ENCODE measurements around the gene NEK10. TPM values are rescaled to one million over a fixed set of nuclear protein-coding genes. Genes with fewer than 3 reads are reported as not detected.

NEK10 gene
- total RNA-seq, 2 donors from 2014 or later, result 0.65 to 1.5 TPM

DNA sequence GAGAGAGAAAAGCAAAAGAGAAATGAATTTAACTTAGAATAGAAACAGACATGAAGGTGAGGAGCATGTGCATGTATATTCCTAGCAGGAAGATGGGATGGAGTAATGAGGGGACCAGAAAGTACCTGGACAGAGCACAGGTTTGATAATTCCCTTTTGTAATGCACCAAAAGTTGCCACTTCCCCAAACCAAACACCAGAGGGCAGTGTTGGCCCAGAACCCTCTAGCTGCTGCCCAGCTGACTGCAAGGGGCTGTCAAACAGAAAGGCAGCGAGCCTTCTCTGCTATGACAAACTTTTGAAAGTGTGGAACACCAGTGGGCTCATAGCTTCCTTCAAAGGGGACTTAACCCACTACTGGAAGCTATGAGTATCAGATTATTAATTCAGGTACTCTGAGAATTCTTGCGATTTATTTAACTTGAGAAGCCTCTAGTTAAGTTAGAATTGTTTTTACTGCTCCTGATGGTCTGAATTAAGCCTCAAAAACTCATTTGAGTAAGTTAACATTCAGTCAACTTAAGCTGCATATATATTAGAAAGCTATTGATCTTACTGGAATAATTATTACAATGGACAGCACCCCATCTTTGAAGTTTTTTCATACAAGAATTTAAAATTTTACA, 234.9 kb downstream of the NEK10 start:
- DNase-seq (ENCODE audit: low spot score), result no peak
- intact Hi-C loops (cut with DNase I), result loop anchor here in 1 of 2 donors (10.0 kb wide), 1 partner anchor 141 kb away; no protein-coding TSS in a partner anchor

DNA sequence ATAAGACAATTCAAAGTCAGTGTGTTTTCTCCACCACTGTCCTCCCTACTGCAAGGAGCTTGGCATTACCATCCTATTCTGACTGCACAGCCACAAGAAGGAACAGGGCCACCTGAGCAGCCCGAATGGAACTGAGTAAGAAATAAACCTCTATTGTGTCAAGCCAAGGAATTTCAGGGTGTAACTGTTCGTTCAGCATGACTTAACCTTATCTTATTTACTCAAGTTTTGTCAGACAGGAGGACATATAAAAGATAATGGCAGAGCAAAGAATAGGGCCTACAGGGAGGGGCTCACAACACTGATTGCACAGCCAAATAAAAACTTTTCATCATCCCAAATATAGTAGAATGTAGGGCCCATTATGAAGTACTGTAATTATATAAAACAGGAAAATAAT, 236.1 kb downstream of the NEK10 start:
- DNase-seq (ENCODE audit: low spot score), result no peak
- intact Hi-C loops (cut with DNase I), result loop anchor here in 1 of 2 donors (10.0 kb wide), 1 partner anchor 142 kb away; no protein-coding TSS in a partner anchor

DNA sequence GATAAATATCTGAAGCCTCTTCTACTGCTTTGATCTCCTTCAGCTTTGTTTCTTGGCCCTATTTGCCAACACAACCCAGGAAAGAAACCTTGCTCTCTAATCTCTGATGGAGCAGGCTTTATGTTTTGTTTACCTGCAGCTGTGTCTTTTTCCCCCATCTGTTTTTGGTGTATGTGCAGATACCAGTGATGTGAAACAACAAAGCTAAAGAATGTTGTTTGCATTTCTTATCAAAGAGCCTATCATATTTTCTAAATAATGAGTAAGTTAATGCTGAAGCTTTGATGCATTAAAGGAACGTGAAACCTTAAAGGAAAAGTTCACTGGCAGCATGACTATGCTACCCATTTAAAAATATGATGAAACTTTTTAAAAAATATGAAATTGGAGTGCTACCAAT, 238.4 kb downstream of the NEK10 start:
- intact Hi-C loops (cut with DNase I), result loop anchor here in 1 of 2 donors (10.0 kb wide), 1 partner anchor 144 kb away; no protein-coding TSS in a partner anchor
- DNase-seq (ENCODE audit: low spot score), result no peak

DNA sequence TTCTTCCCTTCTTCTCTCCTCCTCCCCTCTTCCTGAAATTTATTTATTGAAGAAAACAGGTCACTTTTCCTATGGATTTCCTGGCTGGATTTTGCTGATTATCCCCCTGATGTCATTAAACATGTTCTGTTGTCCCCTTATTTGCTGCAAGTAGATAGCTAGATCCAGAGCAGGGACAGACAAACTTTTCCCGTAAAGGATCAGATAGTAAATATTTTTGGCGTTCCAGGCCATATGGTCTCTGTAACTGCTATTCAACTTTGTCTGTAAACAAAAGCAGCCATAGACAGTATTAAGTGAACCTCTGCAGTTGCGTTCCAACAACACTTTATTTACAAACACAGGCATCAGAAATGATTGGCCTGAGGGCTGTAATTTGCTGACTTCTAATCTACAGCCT, 241.3 kb downstream of the NEK10 start:
- intact Hi-C loops (cut with DNase I), result no loop called here
- DNase-seq (ENCODE audit: low spot score), result no peak

DNA sequence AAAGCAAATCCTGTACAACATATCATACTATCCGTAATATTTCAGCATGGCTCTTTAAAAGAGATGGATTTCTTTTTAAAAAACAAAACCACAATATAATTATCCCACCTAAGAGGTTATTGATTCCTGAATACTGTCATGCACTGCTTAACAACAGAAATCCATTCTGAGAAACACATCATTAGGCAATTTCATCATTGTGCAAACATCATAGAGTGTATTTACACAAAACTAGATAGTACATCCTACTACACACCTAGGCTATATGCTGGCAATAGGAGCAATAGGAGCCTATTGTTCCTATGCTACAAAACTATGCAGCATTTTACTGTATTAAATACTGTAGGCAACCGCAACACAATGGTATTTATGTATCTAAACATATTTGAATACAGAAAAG, 242.0 kb downstream of the NEK10 start:
- intact Hi-C loops (cut with DNase I), result no loop called here
- no peak for DNase-seq (ENCODE audit: low spot score)

DNA sequence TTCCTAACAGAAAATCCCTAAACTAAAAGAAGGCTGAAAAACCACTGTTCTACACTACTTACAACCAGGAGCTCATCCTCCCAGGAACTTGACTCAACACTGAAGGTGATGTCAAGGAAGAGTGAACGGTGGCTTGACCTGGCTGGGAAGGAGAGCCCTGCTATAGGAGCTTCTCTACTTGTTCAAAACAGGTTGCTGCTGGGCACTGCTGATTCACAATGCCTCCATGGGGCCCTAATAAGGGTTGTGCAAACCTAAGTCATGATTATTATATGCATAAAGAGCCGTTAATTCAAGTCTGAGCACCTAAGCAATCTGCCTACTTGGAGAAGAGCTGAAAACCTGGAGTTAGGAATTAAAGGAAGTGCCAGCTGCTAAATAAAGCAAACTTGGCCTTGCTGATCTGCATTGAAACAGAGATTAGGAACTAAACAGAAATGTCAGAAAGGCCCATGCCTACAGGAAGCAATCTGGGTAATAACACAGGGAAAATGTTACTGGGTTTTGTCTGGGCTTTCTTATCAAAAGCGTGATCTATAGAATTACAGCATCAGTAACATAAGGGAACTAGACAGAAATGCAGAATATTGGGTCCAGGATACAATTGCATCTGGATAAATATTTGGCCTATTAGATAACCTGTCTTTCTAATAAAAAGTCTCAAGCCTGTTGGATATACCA, 243.2 kb downstream of the NEK10 start:
- intact Hi-C loops (cut with DNase I), result no loop called here
- no peak for DNase-seq (ENCODE audit: low spot score)

DNA sequence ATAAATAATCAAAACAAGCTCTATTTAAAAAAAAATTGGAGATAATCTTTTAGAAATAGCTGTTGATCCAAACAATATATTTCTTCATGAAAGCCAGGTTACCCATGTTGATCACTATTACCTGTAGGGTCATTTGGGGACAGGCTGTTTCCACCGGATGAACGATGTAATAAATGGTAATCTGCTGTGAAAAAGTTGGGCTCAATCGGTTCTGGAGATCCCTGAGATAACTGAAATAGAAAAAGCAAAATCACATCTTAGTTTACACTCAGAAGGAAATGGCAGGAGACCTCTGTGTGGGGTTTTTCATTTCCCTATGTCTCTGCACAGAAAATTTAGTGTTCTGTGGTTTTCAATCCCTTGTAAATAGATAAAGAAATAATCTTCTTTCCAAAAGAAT, 249.5 kb downstream of the NEK10 start:
- DNase-seq (ENCODE audit: low spot score), result no peak
- intact Hi-C loops (cut with DNase I), result no loop called here

DNA sequence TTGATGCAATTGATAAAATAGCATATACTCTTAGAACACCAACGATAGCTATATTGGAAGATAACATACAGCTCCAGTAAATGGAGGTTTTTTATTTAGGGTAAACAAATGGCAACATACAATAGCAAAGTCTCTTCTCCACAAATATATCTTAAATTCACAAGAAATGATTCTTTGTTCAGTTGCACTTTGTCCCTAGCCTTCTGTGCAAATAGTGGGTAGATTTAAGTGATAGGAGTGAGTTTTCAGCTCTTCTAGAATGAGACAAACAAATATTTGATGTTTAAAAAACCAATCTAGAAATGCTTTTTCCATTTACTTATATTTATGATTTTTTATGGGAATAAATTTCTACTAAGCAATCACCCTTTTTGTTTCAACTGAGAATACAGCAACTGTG, 253.8 kb downstream of the NEK10 start:
- intact Hi-C loops (cut with DNase I), result no loop called here
- DNase-seq (ENCODE audit: low spot score), result no peak

DNA sequence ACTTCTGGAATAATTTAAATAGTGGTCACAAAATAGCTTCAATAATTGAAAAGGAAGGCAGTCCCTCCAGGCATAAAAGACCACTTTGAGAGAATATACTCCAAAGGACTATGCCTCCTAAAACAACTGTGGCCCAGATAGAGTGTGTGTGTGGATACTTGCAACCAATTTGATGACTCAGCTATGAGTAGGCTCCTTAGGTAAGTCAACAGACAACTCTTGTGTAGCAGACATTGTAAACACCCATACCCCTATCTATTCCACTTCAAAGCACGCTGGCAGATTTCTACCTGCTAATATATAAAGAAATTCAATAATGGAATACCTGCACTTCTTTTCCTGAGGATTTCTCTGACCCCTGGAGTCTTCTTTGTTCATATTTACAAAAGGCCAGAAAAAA, 254.5 kb downstream of the NEK10 start:
- no peak for DNase-seq (ENCODE audit: low spot score)
- intact Hi-C loops (cut with DNase I), result no loop called here

DNA sequence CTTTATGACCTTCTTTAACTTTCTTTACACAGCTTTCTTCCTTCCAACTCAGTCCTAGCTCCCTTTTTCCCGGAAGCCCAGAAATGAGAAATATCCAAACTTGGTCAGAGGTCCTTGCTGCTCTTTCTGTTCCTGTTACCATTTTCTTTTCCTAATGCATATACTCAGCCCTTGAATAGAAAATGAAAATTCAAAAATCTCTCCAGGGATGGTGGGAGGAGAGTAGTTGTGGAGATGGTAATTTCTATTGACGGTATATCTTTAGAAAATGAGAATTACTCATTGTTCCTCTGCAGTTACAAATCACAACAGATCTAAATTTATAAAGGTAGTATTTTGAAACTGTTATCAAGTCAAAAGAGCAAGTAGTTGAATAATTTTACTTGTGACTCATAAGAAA, 255.1 kb downstream of the NEK10 start:
- no peak for DNase-seq (ENCODE audit: low spot score)
- intact Hi-C loops (cut with DNase I), result no loop called here

DNA sequence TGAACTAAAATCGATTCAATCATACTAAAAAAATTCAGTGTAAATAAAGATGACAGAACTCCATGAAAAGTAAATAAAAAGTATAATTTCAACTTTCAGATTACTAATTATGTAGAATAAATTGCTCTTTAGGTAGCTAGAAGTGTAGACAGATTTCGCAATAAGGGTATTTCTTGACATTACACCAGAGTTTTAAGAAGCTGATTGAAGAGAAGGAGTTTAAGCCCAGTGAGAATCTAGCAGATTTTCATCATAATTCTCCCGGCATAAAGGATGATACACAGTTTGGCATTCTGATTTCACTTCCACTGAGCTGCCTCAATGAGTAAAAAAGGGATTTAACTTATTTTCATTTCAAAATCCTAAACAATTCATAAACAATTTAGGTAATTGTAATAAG, 259.2 kb downstream of the NEK10 start:
- DNase-seq (ENCODE audit: low spot score), result no peak
- intact Hi-C loops (cut with DNase I), result no loop called here

DNA sequence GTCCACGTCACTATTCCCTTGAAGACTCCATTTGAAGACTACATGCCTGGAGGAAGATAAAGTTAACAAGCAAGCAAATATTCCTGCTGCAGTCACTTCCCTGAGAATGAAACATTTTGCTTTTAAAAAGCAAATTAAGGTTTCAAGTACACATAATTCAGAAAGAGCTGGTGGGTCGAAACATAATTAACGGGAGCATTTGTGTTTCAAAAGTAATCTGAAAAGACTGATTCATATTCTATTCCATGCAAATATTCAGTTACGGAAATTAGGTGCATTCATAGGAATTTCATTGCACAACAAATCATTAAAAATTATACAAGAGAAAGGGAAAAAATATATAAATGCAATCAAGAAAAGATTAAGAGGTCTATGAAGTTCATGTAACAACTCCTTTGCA, 260.9 kb downstream of the NEK10 start:
- no peak for DNase-seq (ENCODE audit: low spot score)
- intact Hi-C loops (cut with DNase I), result no loop called here

DNA sequence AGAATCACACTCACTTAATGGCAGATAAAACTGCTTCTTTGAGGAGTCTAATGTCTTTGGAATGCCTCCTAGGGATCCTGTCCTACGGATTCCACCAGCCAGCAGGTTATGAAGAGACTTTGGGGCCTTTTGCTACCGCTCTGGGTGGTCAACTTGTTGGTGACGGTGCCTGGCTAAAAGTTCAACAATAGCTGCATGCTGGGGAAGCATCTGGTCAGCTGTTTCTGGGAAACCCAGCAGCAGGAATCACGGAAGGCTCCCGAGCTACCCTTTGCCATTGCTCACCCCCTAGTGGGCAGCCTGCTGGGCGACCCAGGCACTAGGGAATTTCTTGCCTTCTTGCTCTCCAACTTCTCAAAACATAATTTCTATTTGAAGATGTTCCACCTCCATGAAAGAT, 263.3 kb downstream of the NEK10 start:
- DNase-seq (ENCODE audit: low spot score), result no peak
- intact Hi-C loops (cut with DNase I), result no loop called here

DNA sequence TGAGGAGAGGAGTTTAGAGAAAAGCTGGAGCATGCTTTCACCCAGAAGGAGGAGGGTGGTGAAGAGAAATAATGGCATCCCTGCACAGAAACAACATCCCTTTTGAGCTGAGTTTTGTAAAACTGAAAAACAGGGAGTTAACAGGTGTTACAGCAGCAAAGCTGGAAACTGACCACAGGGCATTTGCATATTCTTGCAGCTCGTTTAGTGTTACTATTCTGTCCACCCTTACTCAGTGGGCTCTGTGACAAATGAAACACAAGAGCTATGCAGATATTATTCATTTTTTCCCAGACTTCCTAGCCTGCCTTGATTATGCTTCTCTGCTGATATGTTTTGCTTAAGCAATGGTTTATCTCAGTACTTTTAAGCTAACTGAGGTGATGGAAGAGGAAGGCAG, 272.0 kb downstream of the NEK10 start:
- intact Hi-C loops (cut with DNase I), result no loop called here
- DNase-seq (ENCODE audit: low spot score), result no peak

DNA sequence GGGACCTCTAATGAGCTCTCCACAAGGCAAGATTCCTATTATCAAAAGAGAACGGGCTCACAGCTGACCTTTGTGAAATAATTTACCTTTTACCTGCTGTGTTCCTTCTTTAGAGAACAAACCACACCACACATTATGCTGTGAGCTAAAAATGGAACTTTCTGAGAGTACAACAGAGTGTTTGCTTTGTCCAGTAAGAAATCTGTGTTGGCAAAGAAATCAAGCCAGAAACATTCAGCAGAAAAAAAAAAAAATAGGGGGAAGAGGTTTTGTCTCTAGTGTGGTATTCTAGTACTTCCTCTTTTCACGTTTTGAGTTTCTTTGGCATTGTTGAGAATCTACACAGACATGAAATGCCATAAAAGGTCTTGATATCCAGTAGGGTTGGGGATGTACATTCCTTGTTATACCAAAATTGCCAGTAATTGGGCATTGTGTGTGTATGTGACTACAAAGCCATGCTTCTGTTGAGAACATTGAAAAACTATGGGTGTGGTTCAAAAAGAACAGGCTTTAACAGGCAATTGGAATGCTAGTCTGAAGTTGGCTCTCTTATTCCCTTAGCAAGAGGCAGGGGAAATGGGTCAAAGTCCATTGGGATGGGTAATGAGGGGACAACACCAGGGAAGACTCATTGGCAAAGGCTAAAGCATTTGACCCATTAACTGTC, 273.5 kb downstream of the NEK10 start:
- intact Hi-C loops (cut with DNase I), result no loop called here
- no peak for DNase-seq (ENCODE audit: low spot score)

DNA sequence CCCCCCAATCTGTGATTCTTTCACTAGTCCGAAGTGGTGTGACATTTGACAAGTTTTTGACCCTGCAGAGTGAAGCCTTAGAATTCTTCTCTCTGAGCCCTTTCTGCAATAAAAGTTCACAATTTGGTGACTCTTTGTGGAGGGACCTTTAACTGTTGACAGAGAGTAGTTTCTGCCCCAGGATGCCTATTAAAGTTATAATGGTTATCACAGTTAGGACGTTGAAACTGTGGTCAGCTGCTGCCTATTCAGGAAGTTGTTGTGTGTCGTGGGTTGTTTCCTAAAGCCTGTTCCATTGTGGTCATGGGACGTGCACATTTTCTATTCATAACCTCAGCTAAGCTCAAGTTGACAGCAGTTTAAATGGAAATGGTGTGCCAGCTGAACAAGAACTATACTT, 274.5 kb downstream of the NEK10 start:
- intact Hi-C loops (cut with DNase I), result no loop called here
- no peak for DNase-seq (ENCODE audit: low spot score)

DNA sequence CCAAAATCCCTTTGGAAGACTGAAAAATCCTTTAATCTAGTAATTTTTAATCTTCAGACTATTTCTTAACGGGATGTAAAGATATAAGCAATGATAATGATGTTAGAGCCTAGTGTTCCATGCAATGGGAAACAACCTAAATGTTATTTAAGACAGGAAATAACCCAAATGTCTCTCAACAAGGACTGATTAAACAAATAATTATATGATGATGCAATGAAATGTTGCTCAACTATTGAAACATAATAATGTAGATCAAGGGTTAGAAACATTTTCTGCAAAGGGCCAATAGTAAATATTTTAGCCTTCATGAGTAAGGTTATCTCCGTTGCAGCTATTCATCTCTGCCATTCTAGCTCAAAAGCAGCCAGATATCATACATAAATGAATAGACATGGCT, 275.4 kb downstream of the NEK10 start:
- intact Hi-C loops (cut with DNase I), result no loop called here
- DNase-seq (ENCODE audit: low spot score), result no peak

DNA sequence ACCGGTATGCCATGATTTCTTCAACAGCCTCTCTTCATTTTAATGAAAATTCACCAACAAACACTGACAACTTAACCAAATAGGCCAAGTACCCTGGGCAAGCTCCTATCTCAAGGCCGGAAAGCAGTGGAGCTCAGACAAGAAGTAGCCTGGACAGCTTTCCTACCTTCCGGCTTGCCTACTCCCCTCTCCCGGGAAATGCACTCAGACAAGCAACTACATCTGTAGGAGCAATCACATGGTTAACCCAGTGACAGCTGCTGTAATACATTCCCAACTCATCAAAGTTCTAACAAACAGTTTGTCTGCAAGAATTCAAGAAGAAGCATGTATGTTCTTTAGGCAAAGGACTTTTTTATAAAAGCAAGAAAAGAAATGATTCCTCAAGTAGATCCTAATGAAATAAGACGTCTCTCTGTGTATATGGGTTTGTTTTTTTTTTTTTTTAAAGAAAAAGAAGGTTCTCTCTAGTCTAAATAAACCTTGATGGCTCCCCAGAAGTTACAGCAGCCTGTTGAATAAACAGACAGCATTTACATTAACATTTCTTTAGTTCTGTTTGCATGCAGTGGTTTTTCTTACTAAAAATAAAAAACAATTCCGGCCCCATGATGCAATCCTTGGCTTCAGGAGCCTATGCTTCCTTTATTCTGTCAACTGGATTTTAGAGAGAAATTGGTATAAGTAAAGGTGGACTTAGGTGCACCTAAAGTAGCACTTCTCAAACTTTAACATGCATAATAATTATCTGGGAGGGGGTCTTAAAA, 278.7 kb downstream of the NEK10 start:
- intact Hi-C loops (cut with DNase I), result no loop called here
- no peak for DNase-seq (ENCODE audit: low spot score)

DNA sequence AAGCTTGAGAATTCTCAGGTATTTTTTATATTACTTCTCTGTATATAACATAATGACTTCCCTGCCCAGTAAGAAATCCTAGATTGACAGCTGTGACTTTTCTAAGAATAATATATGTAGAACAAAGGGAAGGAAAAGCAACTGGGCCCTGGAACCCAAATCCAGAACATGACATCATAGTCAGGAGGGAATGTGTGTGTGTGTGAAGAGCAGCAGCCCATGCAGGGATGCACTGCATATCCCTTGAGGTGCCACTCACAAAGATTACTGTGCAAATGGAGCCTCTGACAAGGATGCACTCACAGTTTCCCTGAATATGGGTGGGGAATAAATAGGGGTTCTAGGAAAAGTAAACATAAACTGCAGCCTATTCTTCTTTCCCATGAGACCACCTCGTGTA, 279.5 kb downstream of the NEK10 start:
- DNase-seq (ENCODE audit: low spot score), result no peak
- intact Hi-C loops (cut with DNase I), result no loop called here

DNA sequence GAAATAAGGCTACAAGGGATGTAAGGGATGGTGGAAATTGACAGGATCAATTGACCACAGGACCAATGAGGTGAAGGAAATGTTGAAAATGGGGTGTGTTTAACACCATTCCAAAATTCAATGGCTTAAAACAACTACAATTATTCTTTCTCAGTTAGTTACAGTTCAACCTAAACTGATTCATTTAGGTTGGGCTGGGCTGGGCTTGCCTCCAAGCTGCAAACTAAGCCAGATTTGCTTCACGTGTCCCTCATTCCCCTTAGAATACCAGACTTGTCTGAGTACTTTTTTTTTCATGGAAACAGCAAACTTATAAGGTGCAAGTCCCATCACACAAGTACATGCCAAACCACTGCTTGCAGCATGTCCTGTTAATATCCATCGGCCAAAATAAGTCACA, 280.1 kb downstream of the NEK10 start:
- DNase-seq (ENCODE audit: low spot score), result no peak
- intact Hi-C loops (cut with DNase I), result no loop called here

All from posterior vena cava (tissue), 2 donors.